T-cell (primary cell): ENCODE measurements around the gene SORL1. TPM values are rescaled to one million over a fixed set of nuclear protein-coding genes. Genes with fewer than 3 reads are reported as not detected.

Experiments used
- ATAC-seq, 4 experiments: fragments of 200-7000 bp in 3 of 4; fragments of 150-1000 bp in 1 of 4; cut with Tn5 transposase; replicated peaks in 1 of 4; 1 replicate in 3 of 4; 2 replicates in 1 of 4; pipeline ENCODE4 v1.10.0; 2021; ENCODE audit warnings: moderate library complexity in 3 of 4, mild to moderate bottlenecking in 2 of 4, moderate number of reproducible peaks in 1 of 4
- CTCF ChIA-PET, 2 donors: fragments of 300-600 bp; sonication (Branson Sonifier 250); formaldehyde crosslinking; loops; one replicate each; lab custom pipeline; 2022; ENCODE audit warnings: antibody characterized with exemption in 2 of 2; lab: Charles Lee
- POLR2A ChIA-PET, 2 donors: fragments of 300-600 bp; sonication (Branson Sonifier 250); formaldehyde crosslinking; loops; one replicate each; lab custom pipeline; 2022; ENCODE audit warnings: antibody characterized with exemption in 2 of 2; lab: Charles Lee
- DNase-seq, 35 experiments: peaks; one replicate each; pipeline versions ENCODE4 v3.0.0 to v3.0.0-alpha.2; 2013 to 2023
- H3K27ac ChIP-seq: one replicate; pipeline ENCODE4 v1.5.1; 2013; ENCODE audit warnings: low read length
- H3K27me3 ChIP-seq, 2 experiments: replicated peaks in 1 of 2; 1 replicate in 1 of 2; 2 replicates in 1 of 2; pipeline versions ENCODE4 v1.6.1 to v1.7.0; 2013; ENCODE audit warnings: low read length in 1 of 2, mixed read lengths in 1 of 2; ENCODE audit not compliant: control insufficient read depth in 2 of 2, insufficient read depth in 2 of 2; ENCODE audit errors: extremely low read depth in 1 of 2
- H3K36me3 ChIP-seq, 2 donors: 1 replicate in 1 of 2; 2 replicates in 1 of 2; pipeline versions ENCODE4 v1.6.1 to v1.7.0; 2013; ENCODE audit warnings: low read length in 1 of 2; ENCODE audit not compliant: control insufficient read depth in 2 of 2, insufficient read depth in 1 of 2; ENCODE audit errors: extremely low read depth in 1 of 2
- H3K4me1 ChIP-seq, 2 experiments: 1 replicate in 1 of 2; 2 replicates in 1 of 2; pipeline versions ENCODE4 v1.6.1 to v1.7.0; 2013; ENCODE audit warnings: low read length in 2 of 2, mixed read lengths in 1 of 2; ENCODE audit not compliant: insufficient read depth in 2 of 2, control insufficient read depth in 1 of 2; ENCODE audit errors: extremely low read depth in 1 of 2
- H3K4me3 ChIP-seq, 2 donors: 1 replicate in 1 of 2; 2 replicates in 1 of 2; pipeline versions ENCODE4 v1.5.1 to v1.7.0; 2013; ENCODE audit warnings: mild to moderate bottlenecking in 2 of 2, low read length in 1 of 2, moderate library complexity in 1 of 2; ENCODE audit not compliant: control insufficient read depth in 1 of 2; ENCODE audit errors: extremely low read depth in 1 of 2
- H3K9me3 ChIP-seq: 2 replicates; pipeline ENCODE4 v1.7.0; 2013
- H3K27ac Mint-ChIP-seq, 2 donors: one replicate each; pipeline ENCODE4 v1.8.0; 2020 to 2021; ENCODE audit warnings: mild to moderate bottlenecking in 2 of 2, mixed read lengths in 2 of 2
- H3K27me3 Mint-ChIP-seq, 2 donors: one replicate each; pipeline ENCODE4 v1.8.0; 2021 to 2022; ENCODE audit warnings: mixed read lengths in 2 of 2
- H3K36me3 Mint-ChIP-seq: one replicate; pipeline ENCODE4 v1.8.0; 2021; ENCODE audit warnings: mixed read lengths
- H3K4me1 Mint-ChIP-seq, 3 donors: one replicate each; pipeline ENCODE4 v1.8.0; 2020 to 2022; ENCODE audit warnings: mixed read lengths in 3 of 3, mild to moderate bottlenecking in 1 of 3
- H3K4me3 Mint-ChIP-seq, 3 donors: one replicate each; pipeline ENCODE4 v1.8.0; 2020 to 2022; ENCODE audit warnings: mild to moderate bottlenecking in 3 of 3, mixed read lengths in 3 of 3, moderate library complexity in 3 of 3
- H3K9me3 Mint-ChIP-seq, 3 donors: one replicate each; pipeline ENCODE4 v1.8.0; 2020 to 2022; ENCODE audit warnings: mixed read lengths in 3 of 3
- WGBS: methylation state at CpG from one replicate; pipeline ENCODE4 v1.1.5; 2013; ENCODE audit warnings: missing lambda C conversion rate; ENCODE audit not compliant: insufficient coverage; 5-methylcytosine and 5-hydroxymethylcytosine counted together
- total RNA-seq, 35 experiments: library from RNA in 6 of 35; stranded (reverse) in 6 of 35; fragments of 120-200 nt in 1 of 35; gene quantifications; one replicate each; pipeline versions ENCODE4 v1.2.1 to v1.2.4 and lab custom pipeline; 2013 to 2026

Gene SORL1
- total RNA-seq, 5 donors from 2014 or later (not counting 1 experiment from before 2014, with no cell fraction given): 361 to 422 (median 392) TPM

- peaks cover 61% of the 10 kb centered on the region for H3K36me3 Mint-ChIP-seq
- H3K36me3 ChIP-seq: peaks cover 8 to 87% of the 10 kb centered on the region in 2 donors
- no peak overlapping the region for H3K27ac ChIP-seq
- H3K4me1 ChIP-seq: peaks cover 12 to 28% of the 10 kb centered on the region in 2 experiments
- 100% methylated on average over 3 of the region's 6 CpGs for WGBS
- DNase-seq: no peak
- H3K9me3 Mint-ChIP-seq: no peaks in the 10 kb centered on the region
- ChIA-PET POLR2A (no interaction called here), CTCF (no interaction called here)
- peak overlapping the region; percentile 69 to 79 for H3K27ac Mint-ChIP-seq
- no peak overlapping the region for H3K4me3 ChIP-seq
- ATAC-seq: no peak
- H3K27me3 ChIP-seq: no peaks in the 10 kb centered on the region
- H3K9me3 ChIP-seq: no peaks in the 10 kb centered on the region
- H3K27me3 Mint-ChIP-seq: no peaks in the 10 kb centered on the region
- no peak overlapping the region for H3K4me3 Mint-ChIP-seq
- peaks cover 38 to 74% (median 64%) of the 10 kb centered on the region in 3 donors for H3K4me1 Mint-ChIP-seq
Observed at GRCh38 chr11:121543836-121544380, 91.8 kb downstream of the SORL1 start.

- Mint-ChIP-seq H3K4me1 (peaks cover 38 to 66% (median 56%) of the 10 kb centered on the region in 3 donors), H3K27me3 (no peaks in the 10 kb centered on the region), H3K36me3 (peaks cover 58% of the 10 kb centered on the region), H3K4me3 (peak overlapping the region in 2 of 3 donors; percentile 18 to 21), H3K9me3 (no peaks in the 10 kb centered on the region), H3K27ac (peak overlapping the region; percentile 79 to 81)
- WGBS: 6% methylated on average over 2 of the region's 7 CpGs
- peak; percentile 73 to 93 (median 84) for ATAC-seq
- Histone ChIP-seq H3K9me3 (no peaks in the 10 kb centered on the region), H3K4me1 (peaks cover 12 to 28% of the 10 kb centered on the region in 2 experiments), H3K4me3 (peak overlapping the region in 1 of 2 donors; percentile 38), H3K27ac (peak overlapping the region; percentile 6), H3K36me3 (peaks cover 13 to 91% of the 10 kb centered on the region in 2 donors), H3K27me3 (no peaks in the 10 kb centered on the region)
- CTCF ChIA-PET: interaction anchor here in 1 of 2 donors (0.6 kb wide), 1 partner anchor 65 kb away, joined by 3 read pairs; no protein-coding TSS in a partner anchor
- POLR2A ChIA-PET: no interaction called here
- DNase-seq: peak in 27 of 35 experiments; percentile 3 to 40 (median 15)
Observed at GRCh38 chr11:121544956-121545355, 92.8 kb downstream of the SORL1 start.

GRCh38 chr11:121547574-121547973, 95.5 kb downstream of the SORL1 start:
- H3K27ac Mint-ChIP-seq: peak overlapping the region in 1 of 2 donors; percentile 28
- 100% methylated on average over 1 of the region's 3 CpGs for WGBS
- no peak for DNase-seq

GRCh38 chr11:121550247-121551030, 98.3 kb downstream of the SORL1 start:
- no peak overlapping the region for H3K27ac ChIP-seq
- no peak for DNase-seq

More at GRCh38 chr11:121547574-121547973, 95.5 kb downstream of the SORL1 start:
- Mint-ChIP-seq H3K4me3 (no peak overlapping the region), H3K36me3 (peaks cover 66% of the 10 kb centered on the region), H3K27me3 (no peaks in the 10 kb centered on the region), H3K4me1 (peaks cover 44 to 53% (median 49%) of the 10 kb centered on the region in 3 donors), H3K9me3 (no peaks in the 10 kb centered on the region)
- H3K27ac ChIP-seq: no peak overlapping the region
- no peak for ATAC-seq
- H3K9me3 ChIP-seq: no peaks in the 10 kb centered on the region
- CTCF ChIA-PET: interaction anchor here in 1 of 2 donors (0.6 kb wide), 1 partner anchor 590 kb away, joined by 4 read pairs; no protein-coding TSS in a partner anchor
- H3K4me1 ChIP-seq: peaks cover 12 to 28% of the 10 kb centered on the region in 2 experiments
- POLR2A ChIA-PET: interaction anchor here (0.6 to 0.9 kb wide), 4 partner anchors 18 to 111 kb away, joined by 3 to 5 read pairs (median 3); no protein-coding TSS in a partner anchor
- H3K4me3 ChIP-seq: no peak overlapping the region
- no peaks in the 10 kb centered on the region for H3K27me3 ChIP-seq
- H3K36me3 ChIP-seq: peaks cover 19 to 91% of the 10 kb centered on the region in 2 donors

DNA sequence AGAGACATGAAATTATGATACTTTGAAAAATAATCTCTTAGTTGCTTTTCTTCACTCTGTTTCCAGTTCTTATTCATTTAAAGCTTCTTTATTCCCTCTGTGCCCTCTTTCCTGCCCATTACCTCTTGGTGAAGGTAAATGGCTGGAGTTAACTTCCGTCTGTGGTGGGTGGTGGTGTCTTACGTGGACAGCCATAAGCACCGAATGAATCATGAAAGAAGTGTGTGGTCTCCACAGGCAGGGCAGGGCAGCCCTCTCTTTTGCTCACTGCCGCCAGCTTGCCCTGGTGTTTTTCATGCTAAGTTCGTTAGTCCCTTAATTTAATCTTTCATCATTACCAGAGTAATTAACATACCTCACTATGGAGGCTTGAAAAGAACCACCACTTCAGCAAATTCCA, 99.3 kb downstream of the SORL1 start:
- no peak overlapping the region for H3K27ac Mint-ChIP-seq
- no peaks in the 10 kb centered on the region for H3K27me3 Mint-ChIP-seq

More at GRCh38 chr11:121550247-121551030, 98.3 kb downstream of the SORL1 start:
- H3K4me3 ChIP-seq: no peak overlapping the region
- Mint-ChIP-seq H3K27me3 (no peaks in the 10 kb centered on the region), H3K4me3 (no peak overlapping the region), H3K27ac (peak overlapping the region in 1 of 2 donors; percentile 27), H3K4me1 (peaks cover 23 to 29% (median 26%) of the 10 kb centered on the region in 3 donors), H3K36me3 (peaks cover 72% of the 10 kb centered on the region), H3K9me3 (no peaks in the 10 kb centered on the region)
- POLR2A ChIA-PET: interaction anchor here in 1 of 2 donors (0.7 kb wide), 1 partner anchor 196 kb away, joined by 3 read pairs; no protein-coding TSS in a partner anchor
- no peaks in the 10 kb centered on the region for H3K9me3 ChIP-seq
- peaks cover 23 to 96% of the 10 kb centered on the region in 2 donors for H3K36me3 ChIP-seq
- H3K27me3 ChIP-seq: no peaks in the 10 kb centered on the region
- H3K4me1 ChIP-seq: peaks cover under 1 to 13% of the 10 kb centered on the region in 2 experiments
- no peak for ATAC-seq
- CTCF ChIA-PET: interaction anchor here in 1 of 2 donors (0.7 kb wide), 1 partner anchor 67 kb away, joined by 3 read pairs; no protein-coding TSS in a partner anchor
- WGBS: 94% methylated on average over 5 of the region's 10 CpGs

DNA sequence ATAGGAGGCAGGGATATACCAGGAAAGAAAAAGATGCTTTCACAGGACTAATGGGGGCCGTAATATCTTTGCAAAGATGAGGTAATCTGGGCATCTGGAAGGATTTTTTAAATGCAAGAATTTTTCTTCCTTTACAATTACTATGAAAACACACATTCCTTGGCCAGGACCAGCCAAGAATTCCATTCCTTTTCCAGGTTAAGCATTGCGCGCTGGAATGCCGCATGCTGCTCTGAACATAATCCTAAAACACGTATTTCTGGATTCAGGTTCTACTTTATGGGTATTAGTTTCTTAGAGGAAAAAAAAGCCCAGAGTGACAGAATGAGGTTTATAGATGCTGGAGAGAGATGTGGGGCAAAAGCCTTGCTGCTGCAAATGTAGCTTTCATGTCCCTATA, 100.0 kb downstream of the SORL1 start:
- Histone ChIP-seq H3K4me3 (no peak overlapping the region), H3K27me3 (no peaks in the 10 kb centered on the region), H3K9me3 (no peaks in the 10 kb centered on the region), H3K36me3 (peaks cover 26 to 96% of the 10 kb centered on the region in 2 donors), H3K27ac (no peak overlapping the region), H3K4me1 (peaks cover 0 to 6% of the 10 kb centered on the region in 2 experiments)
- H3K4me1 Mint-ChIP-seq: peaks cover 23 to 27% (median 24%) of the 10 kb centered on the region in 3 donors
- ATAC-seq (no peak), DNase-seq (no peak)
- no peak overlapping the region for H3K27ac Mint-ChIP-seq
- ChIA-PET CTCF (no interaction called here), POLR2A (no interaction called here)
- H3K36me3 Mint-ChIP-seq: peaks cover 73% of the 10 kb centered on the region
- WGBS: 100% methylated on average over 2 of the region's 5 CpGs
- no peak overlapping the region for H3K4me3 Mint-ChIP-seq
- H3K9me3 Mint-ChIP-seq: no peaks in the 10 kb centered on the region
- no peaks in the 10 kb centered on the region for H3K27me3 Mint-ChIP-seq

More for the DNA sequence above, 99.3 kb downstream of the SORL1 start:
- ATAC-seq (no peak), DNase-seq (no peak)
- Histone ChIP-seq H3K4me3 (no peak overlapping the region), H3K9me3 (no peaks in the 10 kb centered on the region), H3K4me1 (peaks cover 0 to 6% of the 10 kb centered on the region in 2 experiments), H3K27ac (no peak overlapping the region), H3K27me3 (no peaks in the 10 kb centered on the region), H3K36me3 (peaks cover 26 to 96% of the 10 kb centered on the region in 2 donors)
- H3K4me3 Mint-ChIP-seq: no peak overlapping the region
- H3K4me1 Mint-ChIP-seq: peaks cover 16 to 27% (median 23%) of the 10 kb centered on the region in 3 donors
- peaks cover 72% of the 10 kb centered on the region for H3K36me3 Mint-ChIP-seq
- no peaks in the 10 kb centered on the region for H3K9me3 Mint-ChIP-seq
- CTCF ChIA-PET: interaction anchor here in 1 of 2 donors (0.6 kb wide), 1 partner anchor 108 kb away, joined by 4 read pairs; no protein-coding TSS in a partner anchor
- WGBS: 80% methylated on average over 2 of the region's 5 CpGs
- POLR2A ChIA-PET: interaction anchor here in 1 of 2 donors (0.7 kb wide), 1 partner anchor 197 kb away, joined by 3 read pairs; no protein-coding TSS in a partner anchor
